HepG2 (cell line): ENCODE measurements around the gene AXIN2. TPM values are rescaled to one million over a fixed set of nuclear protein-coding genes. Genes with fewer than 3 reads are reported as not detected.

Source experiments
- FOSL2 ChIP-seq: sonication (generic); formaldehyde crosslinking; IDR thresholded peaks from 2 replicates; pipeline ENCODE4 v1.4.0; 2020; ENCODE audit warnings: missing genetic modification reagents
- TGIF2 ChIP-seq: IDR thresholded peaks from 2 replicates; pipeline ENCODE4 v1.6.1; 2016; ENCODE audit warnings: control low read depth, missing compliant biosample characterization
- ZNF567 ChIP-seq: sonication (generic); formaldehyde crosslinking; IDR thresholded peaks from 2 replicates; pipeline ENCODE4 v1.8.1; 2023; ENCODE audit warnings: mild to moderate bottlenecking, missing genetic modification reagents, borderline replicate concordance
- ZSCAN25 ChIP-seq: sonication (generic); formaldehyde crosslinking; IDR thresholded peaks from 2 replicates; pipeline ENCODE4 v1.8.0; 2022; ENCODE audit warnings: mild to moderate bottlenecking, missing genetic modification reagents
- polyA plus RNA-seq, 8 experiments: library from polyadenylated mRNA; depleted of rRNA in 3 of 8; stranded (reverse) in 7 of 8; unstranded in 1 of 8; fragments of >200 nt; fragmentation: Illumina TruSeq in 4 of 8; extraction: Trizol in 4 of 8; gene quantifications; 2 replicates each; pipeline versions ENCODE4 v1.2.1 to v1.2.3, GENCODE V29; 2011 to 2016; ENCODE audit warnings: low read depth in 4 of 8, missing spikeins in 1 of 8, mixed read lengths in 1 of 8; ENCODE audit not compliant: insufficient read depth in 1 of 8
- total RNA-seq, 5 experiments: library from RNA; depleted of rRNA; stranded (reverse); fragments of >200 nt; fragmentation: Illumina TruSeq; extraction: Trizol; gene quantifications; 2 replicates each; pipeline ENCODE4 v1.2.3, GENCODE V29; 2016; ENCODE audit warnings: low read depth in 1 of 5
- TF ChIP-seq, protein P1 (sequence below), 2 experiments: fragments of 450-650 bp in 1 of 2; sonication (generic) in 1 of 2; formaldehyde crosslinking in 1 of 2; IDR thresholded peaks; 2 replicates each; pipeline versions ENCODE4 v1.6.1 to v1.8.0; 2016 to 2022; ENCODE audit warnings: antibody characterized with exemption in 1 of 2, mild to moderate bottlenecking in 1 of 2, missing genetic modification reagents in 1 of 2
- TF ChIP-seq, protein P2 (sequence below): sonication (generic); formaldehyde crosslinking; IDR thresholded peaks from 2 replicates; pipeline ENCODE4 v1.5.0; 2020; ENCODE audit warnings: missing genetic modification reagents

The AXIN2 gene
- total and polyA plus RNA-seq, 2 of the 13 experiments (the other 11 are each of a cell fraction or from before 2014, with no cell fraction given) = 58.6 to 63.4 TPM

DNA sequence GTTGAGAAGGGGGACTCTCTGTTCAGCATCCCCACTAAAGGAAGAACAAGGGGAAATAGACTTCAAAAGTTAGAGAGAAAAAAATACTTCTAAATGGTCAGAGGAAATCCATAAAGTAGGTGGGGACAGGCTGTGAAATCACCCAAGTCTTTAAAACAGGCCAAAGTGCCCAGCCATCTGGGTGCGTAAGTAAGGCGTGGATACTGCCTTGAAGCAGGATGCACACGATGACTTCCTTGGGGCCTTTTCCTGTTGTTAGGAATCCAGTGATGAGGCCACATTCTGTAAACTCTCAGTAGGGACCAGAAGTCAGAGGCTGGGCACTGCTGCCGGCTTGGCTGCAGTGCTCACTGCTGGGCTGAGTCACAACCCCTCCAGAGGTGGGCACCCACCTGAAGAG, 9.2 kb downstream of the AXIN2 start (continued):
- TF ChIP-seq, protein P1, sequence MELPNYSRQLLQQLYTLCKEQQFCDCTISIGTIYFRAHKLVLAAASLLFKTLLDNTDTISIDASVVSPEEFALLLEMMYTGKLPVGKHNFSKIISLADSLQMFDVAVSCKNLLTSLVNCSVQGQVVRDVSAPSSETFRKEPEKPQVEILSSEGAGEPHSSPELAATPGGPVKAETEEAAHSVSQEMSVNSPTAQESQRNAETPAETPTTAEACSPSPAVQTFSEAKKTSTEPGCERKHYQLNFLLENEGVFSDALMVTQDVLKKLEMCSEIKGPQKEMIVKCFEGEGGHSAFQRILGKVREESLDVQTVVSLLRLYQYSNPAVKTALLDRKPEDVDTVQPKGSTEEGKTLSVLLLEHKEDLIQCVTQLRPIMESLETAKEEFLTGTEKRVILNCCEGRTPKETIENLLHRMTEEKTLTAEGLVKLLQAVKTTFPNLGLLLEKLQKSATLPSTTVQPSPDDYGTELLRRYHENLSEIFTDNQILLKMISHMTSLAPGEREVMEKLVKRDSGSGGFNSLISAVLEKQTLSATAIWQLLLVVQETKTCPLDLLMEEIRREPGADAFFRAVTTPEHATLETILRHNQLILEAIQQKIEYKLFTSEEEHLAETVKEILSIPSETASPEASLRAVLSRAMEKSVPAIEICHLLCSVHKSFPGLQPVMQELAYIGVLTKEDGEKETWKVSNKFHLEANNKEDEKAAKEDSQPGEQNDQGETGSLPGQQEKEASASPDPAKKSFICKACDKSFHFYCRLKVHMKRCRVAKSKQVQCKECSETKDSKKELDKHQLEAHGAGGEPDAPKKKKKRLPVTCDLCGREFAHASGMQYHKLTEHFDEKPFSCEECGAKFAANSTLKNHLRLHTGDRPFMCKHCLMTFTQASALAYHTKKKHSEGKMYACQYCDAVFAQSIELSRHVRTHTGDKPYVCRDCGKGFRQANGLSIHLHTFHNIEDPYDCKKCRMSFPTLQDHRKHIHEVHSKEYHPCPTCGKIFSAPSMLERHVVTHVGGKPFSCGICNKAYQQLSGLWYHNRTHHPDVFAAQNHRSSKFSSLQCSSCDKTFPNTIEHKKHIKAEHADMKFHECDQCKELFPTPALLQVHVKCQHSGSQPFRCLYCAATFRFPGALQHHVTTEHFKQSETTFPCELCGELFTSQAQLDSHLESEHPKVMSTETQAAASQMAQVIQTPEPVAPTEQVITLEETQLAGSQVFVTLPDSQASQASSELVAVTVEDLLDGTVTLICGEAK (IDR thresholded peaks at IDR 0.05) = no peak
- TF ChIP-seq, protein P1 (CRISPR knock-in tag; IDR thresholded peaks at IDR 0.05) = 0 out of 2 replicates have a peak, but pooled peaks have one; percentile 16
- no peak for TF ChIP-seq ZNF567 (CRISPR knock-in tag)
- TF ChIP-seq, protein P2, sequence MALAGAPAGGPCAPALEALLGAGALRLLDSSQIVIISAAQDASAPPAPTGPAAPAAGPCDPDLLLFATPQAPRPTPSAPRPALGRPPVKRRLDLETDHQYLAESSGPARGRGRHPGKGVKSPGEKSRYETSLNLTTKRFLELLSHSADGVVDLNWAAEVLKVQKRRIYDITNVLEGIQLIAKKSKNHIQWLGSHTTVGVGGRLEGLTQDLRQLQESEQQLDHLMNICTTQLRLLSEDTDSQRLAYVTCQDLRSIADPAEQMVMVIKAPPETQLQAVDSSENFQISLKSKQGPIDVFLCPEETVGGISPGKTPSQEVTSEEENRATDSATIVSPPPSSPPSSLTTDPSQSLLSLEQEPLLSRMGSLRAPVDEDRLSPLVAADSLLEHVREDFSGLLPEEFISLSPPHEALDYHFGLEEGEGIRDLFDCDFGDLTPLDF = no peak
- no peak for TF ChIP-seq TGIF2 (CRISPR knock-in tag)
- no peak for TF ChIP-seq ZSCAN25 (CRISPR knock-in tag)
- peak; percentile 19; the same call in 1 of the 2 replicates for TF ChIP-seq FOSL2
